ENCODE data around the gene INO80C. TPM values are rescaled to one million over a fixed set of nuclear protein-coding genes. Genes with fewer than 3 reads are reported as not detected.
A peak's percentile ranks its signal among the peaks of the same experiment; 100 is the strongest.

INO80C gene
- polyA plus RNA-seq, 2 donors: 58.3 to 70.6 TPM

- Histone ChIP-seq H3K9me3 (ENCODE audit: control insufficient read depth in 2 of 2, insufficient read depth in 1 of 2, low read depth in 1 of 2, low read length in 1 of 2) (no peaks in the 10 kb centered on the region), H3K36me3 (ENCODE audit: control insufficient read depth in 2 of 2, insufficient read depth in 2 of 2, low read length in 1 of 2) (no peaks in the 10 kb centered on the region), H3K27me3 (ENCODE audit: control insufficient read depth in 1 of 2, insufficient read depth in 2 of 2, low read length in 2 of 2) (no peaks in the 10 kb centered on the region), H3K4me3 (ENCODE audit: low read depth in 1 of 2, low read length in 2 of 2) (peak overlapping the region in 1 of 2 donors; percentile 37), H3K27ac (ENCODE audit: low read depth in 2 of 2, low read length in 1 of 2) (peak overlapping the region; percentile 65 to 95), H3K4me1 (ENCODE audit: control insufficient read depth in 2 of 2, insufficient read depth in 2 of 2, low read length in 1 of 2) (peaks cover 0 to 5% of the 10 kb centered on the region in 2 donors)
- WGBS, 2 donors: 37 to 52% methylated on average over 8 of the region's 8 CpGs
These were observed 19.0 kb downstream of the INO80C start for GRCh38 chr18:35478520-35479435.

GRCh38 chr18:35477974-35478373 lies 19.8 kb downstream of the INO80C start:
- no peaks in the 10 kb centered on the region for H3K9me3 ChIP-seq (ENCODE audit: control insufficient read depth in 2 of 2, insufficient read depth in 1 of 2, low read depth in 1 of 2, low read length in 1 of 2)
- H3K27ac ChIP-seq (ENCODE audit: low read depth in 2 of 2, low read length in 1 of 2): peak overlapping the region; percentile 27 to 68
- H3K4me3 ChIP-seq (ENCODE audit: low read depth in 1 of 2, low read length in 2 of 2): peak overlapping the region; percentile 24 to 37
- peaks cover 0 to 5% of the 10 kb centered on the region in 2 donors for H3K4me1 ChIP-seq (ENCODE audit: control insufficient read depth in 2 of 2, insufficient read depth in 2 of 2, low read length in 1 of 2)
- no peaks in the 10 kb centered on the region for H3K27me3 ChIP-seq (ENCODE audit: control insufficient read depth in 1 of 2, insufficient read depth in 2 of 2, low read length in 2 of 2)
- H3K36me3 ChIP-seq (ENCODE audit: control insufficient read depth in 2 of 2, insufficient read depth in 2 of 2, low read length in 1 of 2): peaks cover 0 to 4% of the 10 kb centered on the region in 2 donors

- Histone ChIP-seq H3K4me1 (ENCODE audit: control insufficient read depth in 2 of 2, insufficient read depth in 2 of 2, low read length in 1 of 2) (peaks cover 0 to 5% of the 10 kb centered on the region in 2 donors), H3K36me3 (ENCODE audit: control insufficient read depth in 2 of 2, insufficient read depth in 2 of 2, low read length in 1 of 2) (peaks cover 0 to 4% of the 10 kb centered on the region in 2 donors), H3K9me3 (ENCODE audit: control insufficient read depth in 2 of 2, insufficient read depth in 1 of 2, low read depth in 1 of 2, low read length in 1 of 2) (no peaks in the 10 kb centered on the region), H3K27me3 (ENCODE audit: control insufficient read depth in 1 of 2, insufficient read depth in 2 of 2, low read length in 2 of 2) (no peaks in the 10 kb centered on the region), H3K4me3 (ENCODE audit: low read depth in 1 of 2, low read length in 2 of 2) (peak overlapping the region in 1 of 2 donors; percentile 37), H3K27ac (ENCODE audit: low read depth in 2 of 2, low read length in 1 of 2) (peak overlapping the region in 1 of 2 donors; percentile 61)
- 88 to 92% methylated on average over 1 of the region's 1 CpG for whole genome bisulfite sequencing, 2 donors
These were observed 20.3 kb downstream of the INO80C start for GRCh38 chr18:35477497-35477896.

- H3K27ac ChIP-seq (ENCODE audit: low read depth in 2 of 2, low read length in 1 of 2): no peak overlapping the region
- peaks cover 0 to 4% of the 10 kb centered on the region in 2 donors for H3K36me3 ChIP-seq (ENCODE audit: control insufficient read depth in 2 of 2, insufficient read depth in 2 of 2, low read length in 1 of 2)
- 74 to 82% methylated on average over 1 of the region's 1 CpG for WGBS, 2 donors
- no peak overlapping the region for H3K4me3 ChIP-seq (ENCODE audit: low read depth in 1 of 2, low read length in 2 of 2)
- H3K4me1 ChIP-seq (ENCODE audit: control insufficient read depth in 2 of 2, insufficient read depth in 2 of 2, low read length in 1 of 2): peaks cover 0 to 3% of the 10 kb centered on the region in 2 donors
- no peaks in the 10 kb centered on the region for H3K27me3 ChIP-seq (ENCODE audit: control insufficient read depth in 1 of 2, insufficient read depth in 2 of 2, low read length in 2 of 2)
- no peaks in the 10 kb centered on the region for H3K9me3 ChIP-seq (ENCODE audit: control insufficient read depth in 2 of 2, insufficient read depth in 1 of 2, low read depth in 1 of 2, low read length in 1 of 2)
These were observed 22.9 kb downstream of the INO80C start for GRCh38 chr18:35474884-35475283.

- Histone ChIP-seq H3K4me3 (ENCODE audit: low read depth in 1 of 2, low read length in 2 of 2) (no peak overlapping the region), H3K27ac (ENCODE audit: low read depth in 2 of 2, low read length in 1 of 2) (no peak overlapping the region), H3K36me3 (ENCODE audit: control insufficient read depth in 2 of 2, insufficient read depth in 2 of 2, low read length in 1 of 2) (peaks cover 0 to 4% of the 10 kb centered on the region in 2 donors), H3K4me1 (ENCODE audit: control insufficient read depth in 2 of 2, insufficient read depth in 2 of 2, low read length in 1 of 2) (peaks cover 0 to 3% of the 10 kb centered on the region in 2 donors), H3K9me3 (ENCODE audit: control insufficient read depth in 2 of 2, insufficient read depth in 1 of 2, low read depth in 1 of 2, low read length in 1 of 2) (no peaks in the 10 kb centered on the region), H3K27me3 (ENCODE audit: control insufficient read depth in 1 of 2, insufficient read depth in 2 of 2, low read length in 2 of 2) (no peaks in the 10 kb centered on the region)
- WGBS, 2 donors: 95 to 96% methylated on average over 1 of the region's 1 CpG
These were observed 24.2 kb downstream of the INO80C start for GRCh38 chr18:35473562-35473961.

- Histone ChIP-seq H3K27ac (ENCODE audit: low read depth in 2 of 2, low read length in 1 of 2) (peak overlapping the region in 1 of 2 donors; percentile 35), H3K4me1 (ENCODE audit: control insufficient read depth in 2 of 2, insufficient read depth in 2 of 2, low read length in 1 of 2) (peaks cover 0 to 3% of the 10 kb centered on the region in 2 donors), H3K27me3 (ENCODE audit: control insufficient read depth in 1 of 2, insufficient read depth in 2 of 2, low read length in 2 of 2) (no peaks in the 10 kb centered on the region), H3K4me3 (ENCODE audit: low read depth in 1 of 2, low read length in 2 of 2) (no peak overlapping the region), H3K36me3 (ENCODE audit: control insufficient read depth in 2 of 2, insufficient read depth in 2 of 2, low read length in 1 of 2) (peaks cover 0 to 9% of the 10 kb centered on the region in 2 donors), H3K9me3 (ENCODE audit: control insufficient read depth in 2 of 2, insufficient read depth in 1 of 2, low read depth in 1 of 2, low read length in 1 of 2) (no peaks in the 10 kb centered on the region)
- 62 to 88% methylated on average over 6 of the region's 6 CpGs for WGBS, 2 donors
These were observed 27.3 kb downstream of the INO80C start for GRCh38 chr18:35470435-35470834.

GRCh38 chr18:35469725-35470124 lies 28.0 kb downstream of the INO80C start:
- H3K36me3 ChIP-seq (ENCODE audit: control insufficient read depth in 2 of 2, insufficient read depth in 2 of 2, low read length in 1 of 2): peaks cover 0 to 9% of the 10 kb centered on the region in 2 donors
- peaks cover 0 to 3% of the 10 kb centered on the region in 2 donors for H3K4me1 ChIP-seq (ENCODE audit: control insufficient read depth in 2 of 2, insufficient read depth in 2 of 2, low read length in 1 of 2)
- WGBS, 2 donors: 72 to 77% methylated on average over 3 of the region's 3 CpGs
- no peaks in the 10 kb centered on the region for H3K9me3 ChIP-seq (ENCODE audit: control insufficient read depth in 2 of 2, insufficient read depth in 1 of 2, low read depth in 1 of 2, low read length in 1 of 2)
- no peak overlapping the region for H3K4me3 ChIP-seq (ENCODE audit: low read depth in 1 of 2, low read length in 2 of 2)
- H3K27ac ChIP-seq (ENCODE audit: low read depth in 2 of 2, low read length in 1 of 2): no peak overlapping the region
- no peaks in the 10 kb centered on the region for H3K27me3 ChIP-seq (ENCODE audit: control insufficient read depth in 1 of 2, insufficient read depth in 2 of 2, low read length in 2 of 2)

GRCh38 chr18:35468711-35469110 lies 29.0 kb downstream of the INO80C start:
- peaks cover 0 to 3% of the 10 kb centered on the region in 2 donors for H3K4me1 ChIP-seq (ENCODE audit: control insufficient read depth in 2 of 2, insufficient read depth in 2 of 2, low read length in 1 of 2)
- no peaks in the 10 kb centered on the region for H3K27me3 ChIP-seq (ENCODE audit: control insufficient read depth in 1 of 2, insufficient read depth in 2 of 2, low read length in 2 of 2)
- peaks cover 0 to 9% of the 10 kb centered on the region in 2 donors for H3K36me3 ChIP-seq (ENCODE audit: control insufficient read depth in 2 of 2, insufficient read depth in 2 of 2, low read length in 1 of 2)
- 92 to 95% methylated on average over 2 of the region's 2 CpGs for WGBS, 2 donors
- peak overlapping the region in 1 of 2 donors; percentile 22 for H3K27ac ChIP-seq (ENCODE audit: low read depth in 2 of 2, low read length in 1 of 2)
- no peaks in the 10 kb centered on the region for H3K9me3 ChIP-seq (ENCODE audit: control insufficient read depth in 2 of 2, insufficient read depth in 1 of 2, low read depth in 1 of 2, low read length in 1 of 2)
- no peak overlapping the region for H3K4me3 ChIP-seq (ENCODE audit: low read depth in 1 of 2, low read length in 2 of 2)

GRCh38 chr18:35467624-35468016 lies 30.1 kb downstream of the INO80C start:
- no peak overlapping the region for H3K27ac ChIP-seq (ENCODE audit: low read depth in 2 of 2, low read length in 1 of 2)
- 79 to 82% methylated on average over 4 of the region's 4 CpGs for WGBS, 2 donors
- no peak overlapping the region for H3K4me3 ChIP-seq (ENCODE audit: low read depth in 1 of 2, low read length in 2 of 2)
- peaks cover 0 to 5% of the 10 kb centered on the region in 2 donors for H3K36me3 ChIP-seq (ENCODE audit: control insufficient read depth in 2 of 2, insufficient read depth in 2 of 2, low read length in 1 of 2)
- H3K4me1 ChIP-seq (ENCODE audit: control insufficient read depth in 2 of 2, insufficient read depth in 2 of 2, low read length in 1 of 2): peaks cover 0 to 3% of the 10 kb centered on the region in 2 donors
- H3K9me3 ChIP-seq (ENCODE audit: control insufficient read depth in 2 of 2, insufficient read depth in 1 of 2, low read depth in 1 of 2, low read length in 1 of 2): no peaks in the 10 kb centered on the region
- H3K27me3 ChIP-seq (ENCODE audit: control insufficient read depth in 1 of 2, insufficient read depth in 2 of 2, low read length in 2 of 2): no peaks in the 10 kb centered on the region

Measured in esophagus (tissue), 2 donors.